CD4-positive, alpha-beta T cell treated with Interferon alpha-2 for 1 hour (primary cell): ENCODE results near the gene ALG11.

Experiments used
- DNase-seq, 2 donors: peaks; one replicate each; pipeline ENCODE4 v3.0.0-alpha.2; 2020 to 2022

ALG11 gene

DNA sequence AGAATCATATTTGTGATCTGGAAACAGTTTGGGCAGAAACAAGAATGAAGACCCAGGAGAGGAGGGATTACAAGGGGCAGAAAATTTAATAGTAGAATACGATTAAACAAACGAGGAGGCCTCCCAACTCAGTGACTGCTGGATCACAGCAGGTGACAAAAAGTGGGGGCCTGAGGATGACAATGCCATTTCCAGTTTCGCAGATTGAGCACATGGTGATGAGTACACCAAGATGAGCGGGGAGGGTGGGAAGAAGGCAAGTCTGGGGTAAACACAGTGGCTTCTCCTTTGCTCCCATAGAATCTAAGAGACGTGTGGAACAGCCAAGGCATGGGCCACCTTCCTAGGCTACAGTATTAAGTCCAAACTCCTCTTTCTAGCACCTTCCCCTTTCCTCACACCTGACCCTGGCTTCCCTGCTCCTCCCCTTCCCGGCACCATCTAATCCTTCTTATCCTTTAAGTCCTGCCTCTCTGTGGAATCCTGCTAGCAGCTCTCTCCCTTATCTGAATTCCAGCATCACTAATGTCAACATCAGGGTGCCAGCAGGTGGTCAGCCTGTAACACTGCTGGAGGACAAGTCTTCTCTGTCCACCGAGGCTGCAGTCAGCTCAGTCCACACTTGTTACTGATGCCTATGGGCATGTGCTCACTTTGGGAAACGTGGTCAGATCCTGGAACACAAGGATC is 14.4 kb upstream of the ALG11 start:
- DNase-seq = no peak

DNA sequence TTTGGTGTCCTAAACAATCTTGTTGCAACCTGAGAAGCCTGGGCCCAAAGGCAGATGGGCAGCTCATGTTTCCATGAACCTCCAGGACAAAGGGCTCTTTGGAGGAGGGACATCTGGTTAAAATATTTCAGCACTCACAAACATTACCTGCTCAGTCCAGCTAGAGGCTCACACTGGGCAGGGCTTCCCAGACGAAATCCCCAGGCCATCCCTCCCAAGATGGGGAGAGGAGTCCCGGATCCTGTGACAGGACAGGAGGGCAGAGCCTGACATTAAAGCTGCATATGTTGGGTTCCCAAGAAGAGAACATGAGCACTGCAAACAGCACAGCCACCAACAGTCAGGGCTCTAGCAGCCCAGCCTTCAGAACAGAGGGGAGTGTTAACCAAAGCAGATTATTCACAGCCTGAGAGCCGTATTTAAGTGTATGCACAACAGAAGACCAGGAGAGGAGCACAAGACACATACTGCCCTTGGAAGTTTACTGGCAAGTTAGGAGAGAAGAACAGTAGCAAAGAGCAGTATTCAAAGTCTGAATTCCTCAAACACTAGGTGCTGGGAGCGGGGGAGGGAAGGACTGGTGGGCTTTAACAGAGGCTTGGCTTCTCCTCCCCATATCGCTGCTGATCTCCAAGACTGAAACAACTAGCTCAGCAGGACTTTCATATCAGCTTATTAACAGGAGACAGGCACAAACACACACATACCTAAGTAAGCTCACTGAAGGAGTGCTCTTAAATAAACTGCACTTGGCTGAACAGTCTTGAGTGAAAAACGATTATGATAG is 13.3 kb upstream of the ALG11 start:
- no peak for DNase-seq

DNA sequence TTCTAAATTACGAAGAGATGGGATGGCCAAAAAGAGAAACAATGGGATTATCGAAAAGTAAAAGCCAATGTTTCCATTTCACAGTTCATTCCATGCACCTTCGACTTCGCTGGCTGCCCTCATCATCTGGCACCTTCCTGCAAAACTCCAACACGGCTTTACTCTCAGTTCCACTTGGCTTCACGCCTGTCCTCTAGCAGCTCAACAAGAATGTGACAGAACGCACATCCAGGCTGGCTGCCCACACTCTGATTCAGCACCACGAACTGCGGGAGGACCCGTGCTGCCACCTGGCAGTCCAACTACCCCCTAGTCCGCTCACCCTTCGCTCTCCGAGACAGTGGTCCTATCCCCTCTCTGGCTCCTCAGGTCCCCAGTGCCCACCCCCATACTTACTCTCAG is 12.7 kb upstream of the ALG11 start:
- DNase-seq = no peak

DNA sequence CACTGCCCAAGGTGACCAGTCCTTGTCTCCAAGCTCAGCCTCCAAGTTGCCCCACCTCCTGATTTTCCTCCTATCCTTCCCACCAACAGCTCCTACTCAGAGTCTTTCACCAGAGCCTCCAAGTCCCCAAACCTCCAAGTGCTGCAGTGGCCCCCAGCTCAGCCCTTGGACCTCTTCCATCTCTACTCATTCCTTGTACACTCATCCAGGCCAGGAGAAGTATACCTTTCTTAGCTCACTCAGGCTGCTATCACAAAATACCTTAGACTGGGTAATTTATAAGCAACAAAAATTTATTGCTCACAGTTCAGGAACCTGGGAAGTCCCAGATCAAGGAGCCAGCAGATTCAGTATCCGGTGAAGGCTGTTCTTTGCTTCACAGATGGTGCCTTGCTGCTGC is 12.3 kb upstream of the ALG11 start:
- DNase-seq = no peak

DNA sequence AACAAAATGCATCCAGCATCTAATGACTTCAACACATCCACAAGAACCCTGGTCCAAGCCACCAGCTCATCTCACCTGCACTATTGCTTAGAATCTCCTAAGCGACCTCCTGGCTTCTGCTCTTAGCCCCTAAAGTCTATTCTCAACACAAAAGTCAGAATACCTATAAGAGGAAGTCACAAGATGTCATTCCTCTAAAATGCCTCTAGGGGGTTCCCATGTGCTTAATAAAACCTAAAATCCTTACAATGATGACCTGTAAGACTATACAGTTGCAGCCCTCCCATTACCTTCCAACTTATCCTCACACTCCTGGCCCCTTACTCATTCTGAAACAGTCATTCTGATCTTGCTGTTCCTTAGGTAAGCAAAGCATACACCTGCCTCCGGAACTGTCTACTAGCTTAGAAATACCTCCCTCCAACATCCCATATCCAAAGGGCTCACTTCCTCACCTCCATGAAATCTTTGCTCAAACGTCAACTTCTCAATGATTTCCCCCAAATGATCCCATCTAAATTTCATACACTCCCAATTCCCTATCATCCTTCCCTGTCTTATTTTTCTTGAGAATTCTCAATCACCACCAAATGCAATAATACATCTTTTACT is 11.0 kb upstream of the ALG11 start:
- peak in 1 of 2 donors; percentile 52 for DNase-seq

DNA sequence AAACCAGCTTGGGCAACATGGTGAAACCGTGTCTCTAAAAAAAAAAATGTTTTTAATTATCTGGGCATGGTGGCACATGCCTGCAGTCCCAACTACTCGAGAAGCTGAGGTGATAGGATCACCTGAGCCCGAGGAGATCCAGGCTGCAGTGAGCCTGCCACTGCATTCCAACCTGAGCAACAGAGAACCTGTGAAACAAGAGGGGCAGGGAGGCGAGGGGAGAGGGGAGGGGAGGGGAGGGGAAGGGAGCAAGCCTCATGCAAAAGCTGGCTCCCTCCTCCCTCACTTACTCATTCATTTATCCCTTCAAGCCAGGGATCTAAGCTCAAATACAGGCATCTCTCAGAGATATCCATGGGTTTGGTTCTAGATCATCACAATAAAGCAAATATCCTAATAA is 9.8 kb upstream of the ALG11 start:
- no peak for DNase-seq

DNA sequence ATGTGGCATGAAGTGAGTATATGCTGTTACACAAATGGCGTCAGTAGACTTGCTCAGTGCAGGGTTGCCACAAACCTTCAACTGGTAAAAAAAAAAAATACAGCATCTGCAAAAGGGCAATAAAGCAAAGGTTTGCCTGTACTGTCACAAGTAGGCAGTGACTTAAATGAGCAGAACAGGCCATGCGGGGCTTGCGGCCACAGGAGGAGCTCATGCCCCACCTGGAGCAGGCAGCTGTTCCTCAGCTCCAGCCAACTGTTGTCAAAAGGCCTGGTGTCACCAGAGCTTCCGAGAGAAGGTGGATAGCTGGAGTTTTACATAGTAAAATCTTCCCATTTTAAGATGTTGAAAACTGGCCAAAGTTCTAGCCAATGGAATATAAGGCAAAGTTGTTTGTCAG is 8.7 kb upstream of the ALG11 start:
- DNase-seq = no peak

DNA sequence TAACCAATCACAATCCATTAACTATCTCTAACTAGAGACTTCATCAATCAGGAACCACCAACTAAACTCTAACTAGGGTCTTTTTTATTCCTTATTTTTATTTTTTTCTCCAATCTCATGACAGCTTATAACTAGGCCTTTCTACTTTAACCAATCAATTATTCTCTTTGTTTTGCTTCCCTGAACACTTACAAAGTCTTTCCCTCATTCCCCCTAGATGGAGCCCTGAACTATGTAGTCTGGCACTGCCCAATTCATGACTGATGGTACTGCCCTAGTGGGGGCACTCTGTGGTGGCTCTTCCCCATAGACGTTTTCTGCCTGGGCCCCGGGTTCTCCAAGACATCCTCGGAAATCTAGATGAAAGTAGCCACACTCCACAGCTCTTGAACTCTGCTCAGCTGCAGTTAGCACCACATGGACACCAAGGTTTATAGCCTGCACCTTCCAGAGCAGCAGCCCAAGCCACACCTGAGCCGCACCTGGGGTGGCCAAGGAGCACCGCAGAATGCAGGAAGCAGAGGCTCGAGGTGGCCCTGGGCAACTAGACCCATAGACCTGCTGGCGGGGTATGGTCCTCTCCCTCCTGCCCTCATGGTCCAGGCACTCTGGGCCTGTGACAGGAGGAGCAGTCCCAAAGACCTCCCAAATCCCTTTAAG is 7.6 kb upstream of the ALG11 start:
- no peak for DNase-seq

DNA sequence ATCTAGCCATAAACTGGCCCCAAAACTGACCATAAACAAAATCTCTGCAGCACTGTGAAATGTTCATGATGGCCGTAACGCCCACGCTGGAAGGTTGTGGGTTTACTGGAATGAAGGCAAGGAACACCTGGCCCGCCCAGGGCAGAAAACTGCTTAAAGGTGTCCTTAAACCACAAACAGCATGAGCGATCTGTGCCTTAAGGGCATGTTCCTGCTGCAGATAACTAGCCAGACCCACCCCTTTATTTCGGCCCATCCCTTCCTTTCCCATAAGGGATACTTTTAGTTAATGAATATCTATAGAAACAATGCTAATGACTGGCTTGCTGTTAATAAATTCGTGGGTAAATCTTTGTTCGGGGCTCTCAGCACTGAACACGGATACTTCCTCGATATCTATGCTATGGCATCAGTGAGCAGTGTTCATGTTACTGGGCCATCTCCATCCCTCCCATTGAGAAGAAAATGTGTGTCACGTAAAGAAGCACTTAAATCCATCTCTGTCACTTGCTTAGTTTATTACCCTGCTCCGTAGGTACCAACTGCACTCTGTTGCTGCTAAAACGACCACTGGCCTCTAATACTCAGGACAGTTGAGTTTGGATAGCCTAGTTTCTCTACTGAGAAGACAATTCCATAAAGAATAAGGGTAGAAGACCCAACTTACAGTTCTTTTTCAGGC is 6.2 kb upstream of the ALG11 start:
- DNase-seq = no peak

DNA sequence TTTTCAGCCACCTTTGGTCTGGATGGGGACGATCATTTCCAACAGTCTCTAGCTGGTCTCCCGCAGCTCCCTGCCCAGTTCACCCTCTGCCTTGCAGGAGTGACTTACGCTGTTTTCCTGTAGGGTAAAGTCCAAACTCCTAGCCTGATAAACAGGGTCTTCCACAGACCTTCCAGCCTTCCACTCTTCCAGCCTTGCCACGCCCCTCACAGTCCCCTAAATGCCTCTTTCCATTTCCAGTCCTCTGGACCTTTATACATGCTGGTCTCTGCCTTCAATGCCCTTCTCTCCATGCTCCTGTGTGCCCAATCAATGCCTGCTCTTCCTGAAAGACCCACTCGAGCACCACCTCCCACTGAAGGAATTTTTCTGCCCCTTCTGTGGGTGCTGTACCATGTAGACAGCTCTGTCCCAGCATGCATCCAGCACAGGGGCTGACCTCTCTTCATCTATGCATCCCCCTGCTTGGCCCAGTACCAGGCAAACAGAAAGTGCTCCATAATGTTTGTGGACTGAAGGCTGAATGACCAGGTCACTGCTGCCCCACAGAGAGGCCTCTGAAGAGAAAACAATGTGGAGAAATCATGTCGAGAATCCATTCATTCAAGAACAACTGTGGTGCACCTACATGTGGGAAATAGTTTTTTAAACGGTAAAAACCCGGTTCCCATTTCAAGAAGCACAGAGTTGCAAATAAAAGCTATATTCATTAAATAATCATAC is 5.5 kb upstream of the ALG11 start:
- DNase-seq = no peak

DNA sequence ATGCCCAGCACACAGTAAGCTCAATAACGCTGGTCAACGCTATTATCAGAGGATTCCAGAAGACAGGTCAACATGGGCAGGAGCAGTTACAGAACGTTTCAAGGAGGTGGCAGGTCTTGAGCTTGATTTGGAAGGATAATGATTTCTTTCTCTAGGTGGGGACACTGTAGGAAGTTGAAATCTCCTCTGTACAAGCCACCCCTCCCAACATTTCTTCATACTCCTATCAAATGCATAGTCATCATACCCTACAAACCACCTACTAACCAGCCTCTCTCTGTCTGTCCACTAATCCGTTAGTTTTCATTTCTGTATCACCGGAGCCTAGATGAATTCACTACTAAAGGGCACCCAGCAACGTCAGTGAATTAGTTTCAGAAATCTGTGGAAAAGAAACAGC is 2.3 kb upstream of the ALG11 start:
- no peak for DNase-seq

DNA sequence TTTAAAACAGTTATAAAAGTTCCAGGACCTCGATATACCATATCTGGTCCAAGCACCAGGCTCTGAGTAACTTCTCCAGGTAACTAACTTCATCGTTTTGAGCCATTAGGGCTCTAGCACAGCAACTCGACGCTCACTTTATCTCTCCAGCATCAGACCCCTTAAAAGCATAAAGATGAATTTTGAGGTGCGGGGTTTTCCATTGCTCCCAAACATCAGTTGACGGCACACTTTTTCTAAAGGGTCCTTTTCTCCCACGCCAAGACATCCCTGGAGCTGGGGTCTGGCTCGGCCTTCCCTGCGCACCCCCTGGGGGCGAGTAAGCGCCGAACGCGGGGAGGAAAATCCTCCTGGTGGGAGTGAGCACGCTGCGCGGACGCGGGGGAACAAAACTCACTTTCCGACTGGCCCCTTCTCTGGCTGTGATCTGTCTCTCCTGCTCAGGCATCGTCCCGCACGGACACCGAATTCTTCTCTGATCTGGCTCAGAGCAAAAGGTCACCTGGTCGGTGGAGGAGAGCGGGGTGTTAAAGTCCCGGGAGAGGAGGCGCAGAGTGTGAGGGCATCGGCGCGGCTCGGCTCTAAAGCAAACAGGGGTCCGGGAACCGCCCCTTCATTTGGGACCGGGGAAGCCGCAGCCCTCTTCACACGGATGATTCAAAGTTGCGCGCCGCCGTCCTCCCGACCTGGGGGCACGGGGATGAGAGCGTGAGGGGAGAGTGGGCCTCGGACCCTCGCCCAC is 1.1 kb upstream of the ALG11 start, which contains the start of gene ATP7B:
TSS of gene ATP7B (minus strand) at position 561 of the 742 bp plus-strand sequence. CDS start at position 448, 113 bp downstream.
- DNase-seq = peak in 1 of 2 donors; percentile 18

DNA sequence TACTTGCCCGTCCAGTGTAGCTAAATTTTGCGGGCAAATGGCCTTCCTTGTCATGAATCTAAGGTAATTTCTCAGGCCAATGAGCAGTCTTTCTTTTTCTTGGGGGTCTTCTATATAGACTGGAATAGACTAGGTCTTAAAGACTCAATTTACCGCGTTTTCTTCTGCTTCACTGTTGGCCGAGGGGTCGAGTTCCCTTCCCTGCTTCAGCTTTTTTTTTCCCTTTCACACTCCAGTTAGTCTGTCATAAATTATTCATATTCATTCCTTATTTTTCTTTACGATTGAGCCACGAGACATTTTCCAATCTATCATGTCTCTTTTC is 276 bp downstream of the ALG11 start:
- DNase-seq = no peak

DNA sequence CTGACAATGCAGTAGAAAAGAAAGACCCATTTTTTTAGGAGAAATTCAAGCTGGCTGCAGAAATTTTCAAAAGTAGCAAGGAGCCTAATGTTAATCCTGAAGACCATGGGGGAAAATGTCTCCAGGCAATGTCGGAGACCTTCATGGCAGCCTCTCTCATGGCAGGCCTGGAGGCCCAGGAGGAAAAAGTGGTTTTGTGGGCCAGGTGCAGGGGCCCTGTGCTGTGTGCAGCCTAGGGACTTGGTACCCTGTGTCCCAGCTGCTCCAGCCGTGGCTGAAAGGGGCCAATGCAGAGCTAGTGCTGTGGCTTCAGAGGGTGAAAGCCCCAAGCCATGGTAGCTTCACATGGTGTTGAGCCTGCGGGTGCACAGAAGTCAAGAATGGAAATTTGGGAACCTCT is 4.1 kb downstream of the ALG11 start:
- no peak for DNase-seq

DNA sequence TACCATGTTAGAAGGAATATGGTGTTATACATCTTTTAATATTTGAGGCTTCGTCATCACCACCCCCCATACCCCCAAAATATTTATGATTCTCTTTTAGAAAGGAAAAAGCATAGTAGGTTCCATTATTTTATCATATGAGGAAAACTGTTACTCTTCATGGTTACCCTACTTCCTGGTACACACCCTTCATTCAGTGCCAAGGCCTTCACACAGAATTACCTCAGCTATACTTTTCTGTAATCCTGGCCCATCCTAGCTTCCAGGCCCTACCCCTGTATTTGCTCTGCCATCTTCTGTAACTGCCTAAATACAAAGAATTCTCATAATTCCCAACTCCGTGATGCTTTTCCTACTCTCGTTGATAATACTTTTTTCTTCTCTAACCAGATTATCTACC is 8.0 kb downstream of the ALG11 start:
- DNase-seq = no peak

DNA sequence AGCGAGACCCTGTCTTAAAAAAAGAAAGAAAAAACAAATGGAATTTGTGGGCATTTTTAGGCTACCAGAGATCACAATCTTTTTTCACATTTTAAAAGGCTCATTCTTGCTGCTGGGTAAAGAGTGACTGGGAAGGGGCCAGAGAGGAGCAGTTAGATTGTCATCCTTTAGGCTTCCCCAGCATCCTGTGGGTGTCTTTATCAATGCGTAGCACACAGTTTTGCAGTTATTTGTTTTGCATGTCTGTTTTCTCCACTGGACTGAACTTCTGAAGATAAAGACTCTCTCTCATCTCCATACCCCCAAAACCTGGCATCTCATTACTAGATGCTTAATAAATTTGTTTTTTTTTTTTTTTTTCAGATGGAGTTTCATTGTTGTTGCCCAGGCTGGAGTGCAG is 10.2 kb downstream of the ALG11 start:
- no peak for DNase-seq

DNA sequence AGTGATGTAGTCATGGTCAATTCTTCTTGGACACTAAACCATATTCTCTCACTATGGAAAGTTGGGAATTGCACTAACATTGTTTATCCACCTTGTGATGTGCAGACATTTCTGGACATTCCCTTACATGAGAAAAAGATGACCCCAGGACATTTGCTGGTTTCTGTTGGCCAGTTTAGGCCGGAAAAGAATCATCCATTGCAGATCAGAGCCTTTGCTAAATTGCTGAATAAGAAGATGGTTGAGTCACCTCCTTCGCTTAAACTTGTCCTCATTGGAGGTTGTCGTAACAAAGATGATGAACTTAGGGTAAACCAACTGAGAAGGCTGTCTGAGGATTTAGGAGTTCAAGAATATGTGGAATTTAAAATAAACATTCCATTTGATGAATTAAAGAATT is 12.3 kb downstream of the ALG11 start, which contains the start of gene UTP14C:
TSS of gene UTP14C (plus strand) at position 211 of the 400 bp plus-strand sequence. CDS start 4,114 bp downstream, outside the sequence.
- DNase-seq = no peak

DNA sequence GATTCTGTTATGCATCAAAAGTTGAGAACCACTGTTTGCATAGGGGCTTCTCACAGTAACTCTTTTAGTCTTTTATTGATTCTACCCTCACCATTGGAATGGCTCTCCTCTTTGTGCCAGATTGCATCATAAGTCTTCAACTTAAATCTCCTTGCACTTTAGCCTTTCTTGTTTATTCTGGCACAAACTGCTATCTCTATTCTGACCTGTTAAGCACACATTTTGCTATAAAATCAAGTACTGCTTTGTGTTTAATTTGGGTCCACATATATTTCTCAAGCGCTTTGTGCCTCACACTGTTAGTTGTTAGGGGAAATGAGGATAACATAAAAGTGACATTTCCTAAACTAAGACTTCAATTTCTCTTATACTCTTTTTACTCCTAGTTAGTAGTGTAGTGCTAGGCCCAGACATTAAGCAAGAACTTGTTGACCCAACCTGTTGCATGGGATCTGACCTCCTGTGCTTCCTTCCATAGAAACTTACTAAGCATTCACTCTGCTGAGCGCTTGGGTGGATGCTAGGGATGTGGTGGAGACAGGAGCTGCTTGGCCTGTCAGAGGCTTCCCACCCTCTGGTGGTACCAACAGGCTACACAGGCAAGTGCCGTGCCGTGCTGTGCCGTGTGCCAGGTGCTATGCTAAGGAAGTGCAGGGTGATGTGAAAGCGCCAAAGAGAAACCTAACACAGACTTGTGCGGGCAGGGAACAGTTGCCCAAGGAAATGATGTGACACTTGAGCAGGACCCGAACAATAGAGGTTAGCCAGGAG is 13.5 kb downstream of the ALG11 start:
- DNase-seq = no peak

DNA sequence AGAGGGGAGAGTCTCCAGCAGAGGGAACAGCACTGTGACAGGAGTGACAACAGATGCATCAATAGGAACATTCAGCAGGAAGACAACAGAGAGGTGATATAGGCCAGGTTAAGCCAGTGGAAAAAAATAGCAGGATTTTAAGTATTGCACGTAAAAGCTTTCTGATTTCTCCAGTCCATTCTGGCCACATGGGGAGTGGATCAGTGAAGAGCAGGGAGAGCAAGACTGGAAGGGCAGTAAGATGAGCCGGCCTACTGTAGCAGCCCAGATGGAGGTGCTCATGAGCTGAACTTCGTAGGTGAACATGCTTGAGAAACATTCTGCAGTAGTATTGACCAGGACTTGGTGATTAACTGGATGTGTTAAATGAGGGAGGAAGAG is 14.0 kb downstream of the ALG11 start:
- DNase-seq = no peak

DNA sequence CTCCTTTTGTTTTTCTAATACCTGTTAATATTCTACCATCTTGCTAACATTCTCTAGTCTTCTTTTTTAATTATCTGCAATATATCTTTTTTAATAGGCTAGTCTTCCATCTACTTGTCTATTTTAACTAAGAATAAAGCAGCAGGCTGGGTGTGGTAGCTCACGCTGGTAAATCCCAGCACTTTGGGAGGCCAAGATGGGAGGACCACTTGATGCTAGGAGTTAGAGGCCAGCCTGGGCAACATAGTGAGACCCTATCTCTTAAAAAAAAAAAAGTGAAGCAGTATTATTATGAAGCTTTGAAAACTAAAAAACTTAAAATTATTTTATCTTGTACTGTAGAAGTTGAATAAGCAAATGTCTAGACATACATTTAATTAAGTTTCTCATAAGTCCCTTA is 15.6 kb downstream of the ALG11 start:
- no peak for DNase-seq

DNA sequence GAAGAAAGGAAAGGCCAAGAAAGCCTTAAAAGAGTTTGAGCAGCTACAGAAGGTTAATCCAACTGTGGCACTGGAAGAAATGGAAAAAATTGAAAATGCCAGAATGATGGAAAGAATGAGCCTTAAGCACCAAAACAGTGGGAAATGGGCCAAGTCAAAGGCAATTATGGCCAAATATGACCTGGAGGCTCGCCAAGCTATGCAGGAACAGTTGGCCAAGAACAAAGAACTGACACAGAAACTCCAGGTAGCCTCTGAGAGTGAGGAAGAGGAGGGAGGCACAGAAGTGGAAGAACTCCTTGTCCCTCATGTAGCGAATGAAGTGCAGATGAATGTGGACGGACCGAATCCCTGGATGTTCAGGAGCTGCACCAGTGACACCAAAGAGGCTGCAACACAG is 17.4 kb downstream of the ALG11 start:
- no peak for DNase-seq
